HG02610 (cell line): ENCODE results near the gene NAA16.
"Not testable (repeated sequence)": the region's sequence is repeated elsewhere in the genome, so short reads cannot be mapped to it uniquely, and the experiment has no call there.

Source experiments
- ATAC-seq: cut with Tn5 transposase; IDR thresholded peaks from one replicate; pipeline ENCODE4 v1.9.1; 2021; ENCODE audit warnings: mild to moderate bottlenecking, moderate library complexity; ENCODE audit not compliant: unreplicated experiment

The NAA16 gene

DNA sequence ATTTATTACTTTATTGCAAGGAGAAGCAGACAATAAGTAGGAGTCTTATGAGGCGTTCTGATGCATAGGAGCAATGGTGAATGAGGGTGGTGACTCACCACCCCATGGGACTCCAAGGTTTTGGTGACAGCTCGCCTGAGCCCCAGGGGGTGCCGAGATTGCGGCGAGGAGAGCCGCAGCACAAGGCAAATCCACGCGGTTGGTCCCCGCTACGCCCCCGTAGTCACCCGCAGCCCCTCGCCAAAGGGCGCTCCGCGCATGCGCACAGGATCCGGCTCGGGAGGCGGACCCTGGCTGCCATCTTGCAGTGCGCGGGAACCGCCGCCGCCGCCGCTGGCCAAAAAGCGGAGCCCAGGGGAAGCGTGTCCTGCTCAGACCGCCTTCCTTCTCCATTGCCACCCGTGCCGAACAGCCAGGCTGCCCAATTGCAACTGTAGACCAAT, at the start of gene NAA16:
TSS of gene NAA16 (plus strand) at position 305 of the 443 bp plus-strand sequence. CDS start 262 bp downstream, outside the sequence.
- peak; percentile 63 for ATAC-seq

DNA sequence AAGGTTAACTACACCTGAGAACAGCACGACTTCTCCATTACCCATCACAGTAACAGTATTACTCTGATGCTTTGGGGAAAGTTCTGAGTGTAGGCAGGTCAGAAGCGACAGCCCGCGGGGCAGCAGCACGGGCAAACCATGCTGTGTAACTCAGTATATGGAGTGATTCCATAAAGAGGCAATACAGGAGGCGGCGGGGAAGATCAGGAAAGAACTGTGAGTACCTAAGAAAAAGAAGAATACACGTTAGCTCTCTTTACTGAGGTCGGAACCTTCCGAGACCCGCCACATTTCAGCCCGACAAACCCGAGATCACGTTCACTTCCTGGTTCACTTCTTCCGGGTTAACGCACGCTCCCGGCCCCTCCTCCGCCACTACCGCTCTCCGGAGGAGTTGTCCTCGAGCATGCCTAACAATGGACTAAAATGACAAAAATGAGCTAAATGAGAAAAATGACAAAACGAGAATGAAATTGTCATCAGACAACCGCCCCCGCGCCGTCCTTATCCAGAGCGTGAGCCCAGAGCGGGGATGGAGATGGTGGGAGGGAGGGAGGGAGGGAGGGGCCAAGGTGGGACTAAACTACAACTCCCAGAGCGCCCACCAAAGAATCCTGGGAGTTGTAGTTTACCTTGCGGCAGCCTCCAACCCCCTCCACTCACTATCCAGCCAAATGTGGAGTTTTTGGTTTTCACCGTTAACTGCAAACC, 47.7 kb upstream of the NAA16 start, which contains the start of gene MTRF1:
TSS of gene MTRF1 (minus strand) at position 316 of the 711 bp plus-strand sequence. CDS start 2,669 bp downstream, outside the sequence.
- peak; percentile 93 for ATAC-seq

DNA sequence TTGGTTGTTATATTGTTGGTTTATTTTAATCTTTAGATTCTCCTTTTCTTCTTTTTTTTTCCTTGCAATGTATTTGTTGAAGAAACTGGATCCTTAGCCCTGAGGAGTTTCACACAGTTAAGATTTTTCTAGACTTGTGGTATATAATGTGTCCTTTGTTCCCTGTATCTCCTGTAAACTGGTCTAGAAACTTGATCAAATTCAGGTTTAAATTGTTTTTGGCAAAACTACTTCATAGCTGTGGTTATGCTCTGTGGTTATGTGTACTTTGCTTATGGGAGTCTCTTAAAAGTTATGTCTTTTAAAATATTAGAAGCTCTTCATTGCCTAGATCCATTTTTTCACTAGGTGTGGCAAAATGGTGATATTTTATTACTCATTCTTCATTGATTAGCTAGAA, 44.0 kb upstream of the NAA16 start:
- no peak for ATAC-seq

DNA sequence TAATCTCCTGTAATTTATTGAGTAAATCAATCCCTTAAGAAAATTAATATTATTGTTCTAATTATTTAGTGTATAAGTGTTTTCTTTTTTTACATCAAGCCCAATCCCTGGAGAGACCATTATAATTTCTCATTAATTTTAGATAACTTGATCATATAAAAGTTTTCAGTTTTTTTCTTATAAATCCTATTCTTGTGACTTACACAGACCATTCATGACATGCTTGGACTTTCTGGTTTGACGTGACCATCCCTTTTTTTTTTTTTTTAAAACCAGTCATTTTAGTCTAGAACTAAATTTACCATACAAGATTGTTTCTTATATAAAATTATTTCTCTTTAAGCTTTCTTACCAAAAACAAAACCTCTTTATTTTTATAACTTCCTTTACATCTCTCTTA, 42.3 kb upstream of the NAA16 start:
- ATAC-seq, result no peak

DNA sequence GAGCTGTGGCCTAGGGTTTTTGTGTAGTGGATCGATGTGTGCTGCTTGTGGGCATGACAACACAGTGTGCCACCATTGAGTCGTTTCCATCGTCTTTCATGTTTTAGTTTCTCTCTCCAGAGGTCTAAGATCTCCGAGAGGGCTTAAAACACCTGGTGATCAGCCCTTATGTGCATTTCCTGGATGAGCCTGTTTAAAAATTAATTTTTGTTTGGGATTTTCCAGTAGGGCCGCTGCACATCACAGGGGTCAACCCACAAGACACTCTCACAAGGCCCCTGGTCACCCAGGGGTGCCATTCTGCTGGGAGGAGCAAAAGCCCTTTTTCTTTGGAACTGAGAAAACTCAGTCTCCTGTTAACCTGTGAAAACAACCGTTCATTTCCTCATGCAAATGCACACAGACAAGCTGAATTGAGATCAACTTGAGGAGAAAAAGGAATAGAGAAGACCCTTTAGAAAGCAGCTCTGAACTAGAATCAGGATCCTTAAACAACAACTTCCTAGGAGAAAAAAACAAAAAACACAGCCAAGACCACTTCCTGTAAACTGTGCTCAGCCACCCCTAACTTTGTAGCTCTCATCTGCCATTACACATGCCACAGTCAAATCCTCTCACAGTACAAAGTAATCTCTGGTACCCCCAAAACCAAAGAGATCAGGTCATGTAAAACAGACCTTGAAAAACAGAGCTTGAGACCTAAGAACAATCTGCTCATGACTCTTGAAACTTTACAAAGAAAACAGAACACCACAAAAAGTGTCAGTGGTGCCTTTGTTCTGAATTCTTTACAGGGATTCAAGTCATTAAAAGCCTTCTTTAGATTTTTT, 39.4 kb upstream of the NAA16 start:
- no peak for ATAC-seq

DNA sequence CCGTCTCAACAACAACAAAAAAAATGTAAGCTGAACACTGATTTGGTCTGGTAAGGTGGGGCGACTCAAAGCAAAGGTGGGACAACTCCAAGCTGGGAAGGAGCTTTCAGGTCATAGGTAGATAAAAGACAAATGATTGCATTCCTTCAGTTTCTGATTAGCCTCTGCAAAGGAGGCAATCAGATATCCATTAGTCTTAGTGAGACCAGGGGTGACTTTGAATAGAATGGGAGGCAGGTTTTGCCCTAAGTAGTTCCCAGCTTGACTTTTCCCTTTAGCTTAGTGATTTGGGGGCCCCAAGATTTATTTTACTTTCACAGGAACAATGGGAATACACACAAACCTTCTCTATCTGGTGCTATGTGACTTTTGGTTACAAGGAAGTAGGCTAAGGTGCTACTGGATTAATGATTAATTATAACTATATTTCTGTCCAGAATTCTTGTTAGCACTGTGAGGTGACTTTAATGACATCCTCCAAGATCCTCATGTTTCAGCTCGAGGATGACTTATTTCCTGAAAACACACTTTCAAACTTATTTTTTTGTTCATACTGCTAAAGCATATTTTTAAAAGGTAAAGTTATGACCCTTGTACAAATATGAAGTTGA, 37.1 kb upstream of the NAA16 start:
- ATAC-seq, result no peak

DNA sequence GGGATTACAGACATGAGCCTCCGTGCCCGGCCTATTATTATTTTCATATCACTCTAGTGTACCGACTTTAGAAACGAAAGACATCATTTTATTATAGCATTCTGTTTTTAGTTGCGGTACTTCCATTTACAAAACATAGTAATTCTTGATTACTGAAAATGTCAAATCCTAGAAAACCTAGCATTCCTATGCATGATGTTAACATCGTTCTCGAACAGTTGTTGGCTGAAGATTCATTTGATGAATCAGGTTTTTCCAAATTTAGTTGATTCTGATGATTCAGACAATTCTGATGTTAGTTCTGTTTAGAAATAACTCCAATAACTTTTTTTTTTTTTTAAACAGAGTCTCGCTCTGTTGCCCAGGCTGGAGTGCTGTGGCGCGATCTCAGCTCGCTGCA, 36.2 kb upstream of the NAA16 start:
- ATAC-seq, result no peak

DNA sequence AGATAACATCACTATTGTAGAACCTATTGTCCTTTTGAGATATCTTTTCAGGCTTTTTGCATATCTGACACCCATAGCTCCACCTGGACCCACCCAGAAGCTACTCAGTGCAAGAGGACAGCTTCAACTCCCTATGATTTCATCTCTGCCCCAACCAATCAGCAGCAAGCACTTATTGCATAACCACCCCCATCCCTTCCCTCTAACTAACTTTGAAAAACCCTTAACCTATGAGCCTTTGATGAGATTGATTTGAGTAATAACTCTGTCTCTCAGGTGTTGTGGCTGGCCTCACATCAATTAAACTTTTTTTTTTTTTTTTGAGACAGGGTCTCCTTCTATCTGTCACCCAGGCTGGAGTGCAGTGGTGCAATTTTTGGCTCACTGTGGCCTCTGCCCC, 34.2 kb upstream of the NAA16 start:
- no peak for ATAC-seq

DNA sequence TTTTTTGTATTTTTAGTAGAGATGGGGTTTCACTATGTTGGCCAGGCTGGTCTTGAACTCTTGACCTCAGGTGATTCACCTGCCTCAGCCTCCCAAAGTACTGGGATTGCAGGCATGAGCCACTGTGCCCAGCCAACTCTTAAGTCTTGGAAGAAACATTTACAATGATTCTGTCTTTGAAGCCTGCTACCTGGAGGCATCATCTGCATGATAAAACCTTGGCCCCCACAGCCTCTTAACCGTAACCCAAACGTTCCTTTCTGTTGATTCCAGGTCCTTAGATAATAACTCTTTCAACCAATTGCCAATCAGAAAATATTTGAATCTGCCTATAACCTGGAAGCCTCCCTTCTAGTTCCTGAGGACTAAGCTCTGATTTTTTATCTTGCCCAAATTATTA, 31.9 kb upstream of the NAA16 start:
- not testable (repeated sequence) for ATAC-seq

DNA sequence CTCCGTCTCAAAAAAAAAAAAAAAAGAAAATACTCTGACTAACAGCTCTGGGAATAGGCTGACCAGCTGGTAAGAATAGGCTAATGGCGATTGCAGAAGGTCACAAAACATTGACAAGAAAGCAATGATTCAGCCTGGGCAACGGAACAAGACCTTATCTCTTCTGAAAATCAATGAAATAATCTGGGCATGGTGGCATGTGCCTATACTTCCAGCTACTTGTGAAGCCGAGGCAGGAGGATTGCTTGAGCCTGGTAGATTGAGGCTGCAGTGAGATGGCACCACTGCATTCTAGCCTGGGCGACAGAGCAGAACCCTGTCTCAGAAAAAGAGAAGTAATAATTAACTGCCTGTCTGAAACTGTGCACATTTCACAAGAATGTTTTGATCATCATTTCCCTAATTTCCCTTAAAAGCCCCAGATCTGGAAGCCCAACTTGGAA, 28.9 kb upstream of the NAA16 start:
- no peak for ATAC-seq

DNA sequence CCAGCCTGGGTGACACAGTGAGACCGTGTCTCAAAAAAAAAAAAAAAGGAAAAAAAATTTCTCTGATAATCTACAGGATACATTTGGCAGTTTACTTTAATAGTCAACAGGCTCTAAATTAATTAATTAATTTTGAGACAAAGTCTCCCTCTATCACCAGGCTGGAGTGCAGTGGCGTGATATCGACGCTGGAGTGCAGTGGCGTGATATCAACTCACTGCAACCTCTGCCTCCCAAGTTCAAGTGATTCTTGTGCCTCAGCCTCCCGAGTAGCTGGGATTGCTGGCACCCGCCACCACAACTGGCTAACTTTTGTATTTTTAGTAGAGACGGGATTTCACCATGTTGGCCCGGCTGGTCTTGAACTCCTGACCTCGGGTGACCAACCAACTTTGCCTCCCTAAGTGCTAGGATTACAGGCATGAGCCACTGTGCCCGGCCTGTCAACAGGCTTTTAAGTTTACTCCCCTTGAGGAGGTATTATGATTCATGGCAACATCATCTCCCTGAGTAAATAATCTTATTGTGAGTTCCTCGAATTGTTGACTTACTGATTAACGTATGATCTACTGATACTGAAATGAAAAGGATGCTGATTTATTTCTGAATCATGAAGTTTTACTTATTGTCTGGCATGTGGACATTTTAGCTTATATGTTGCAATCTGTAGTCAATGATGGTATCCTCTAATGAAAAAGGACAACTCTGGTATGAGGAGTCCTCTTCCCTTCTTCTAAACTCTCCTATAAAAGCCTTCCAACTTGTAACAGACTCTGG, 26.4 kb upstream of the NAA16 start:
- ATAC-seq, result no peak

DNA sequence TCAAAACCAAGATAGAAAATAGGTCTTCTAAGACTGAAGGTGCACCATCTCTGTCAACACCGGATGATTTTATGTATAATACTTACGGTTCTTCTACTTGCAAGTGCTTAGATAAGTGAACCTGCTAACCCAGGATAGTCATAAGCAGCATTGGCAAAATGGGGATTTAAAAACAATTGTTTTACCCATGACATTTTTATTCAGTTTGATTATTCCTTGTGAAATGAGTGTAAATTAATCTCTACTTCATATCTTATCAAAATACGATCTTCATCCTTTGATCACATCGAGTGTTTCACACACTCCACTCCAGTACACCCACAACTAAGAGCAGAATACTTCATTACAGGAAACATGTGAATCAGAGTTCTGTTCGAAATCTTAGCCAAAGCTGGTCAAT, 24.7 kb upstream of the NAA16 start:
- ATAC-seq, result no peak

DNA sequence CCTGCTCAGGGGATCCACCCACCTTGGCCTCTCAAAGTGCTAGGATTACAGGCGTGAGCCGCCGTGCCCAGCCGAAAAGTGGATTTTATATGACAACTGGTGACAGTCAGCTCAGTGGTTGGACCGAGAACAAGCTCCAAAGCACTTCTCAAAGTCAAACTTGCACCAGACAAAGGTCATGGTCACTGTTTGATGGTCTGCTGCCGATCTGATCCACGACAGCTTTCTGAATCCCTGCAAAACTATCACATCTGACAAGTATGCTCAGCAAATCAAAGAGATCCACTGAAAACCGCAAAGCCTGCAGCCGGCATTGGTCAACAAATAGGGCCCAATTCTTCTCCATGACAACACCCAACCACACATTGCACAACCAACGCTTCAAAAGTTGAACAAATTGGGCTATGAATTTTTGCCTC, 21.6 kb upstream of the NAA16 start:
- ATAC-seq, result no peak

DNA sequence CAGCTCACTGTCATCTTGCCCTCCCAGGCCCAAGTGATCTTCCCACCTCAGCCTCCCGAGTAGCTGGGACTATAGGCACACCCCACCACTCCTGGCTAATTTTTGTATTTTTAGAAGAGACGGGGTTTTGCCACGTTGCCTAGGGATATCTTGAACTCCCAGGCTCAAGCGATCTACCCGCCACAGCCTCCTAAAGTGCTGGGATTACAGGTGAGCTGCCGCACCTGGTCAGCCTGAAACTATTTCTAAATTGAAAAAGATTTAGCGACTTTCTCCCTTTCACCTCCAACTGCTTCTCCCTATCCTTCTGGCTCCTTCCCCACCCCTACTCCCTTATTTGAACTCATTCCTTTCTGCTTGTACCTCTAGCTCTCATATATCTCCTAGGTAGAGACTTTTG, 19.8 kb upstream of the NAA16 start:
- no peak for ATAC-seq

DNA sequence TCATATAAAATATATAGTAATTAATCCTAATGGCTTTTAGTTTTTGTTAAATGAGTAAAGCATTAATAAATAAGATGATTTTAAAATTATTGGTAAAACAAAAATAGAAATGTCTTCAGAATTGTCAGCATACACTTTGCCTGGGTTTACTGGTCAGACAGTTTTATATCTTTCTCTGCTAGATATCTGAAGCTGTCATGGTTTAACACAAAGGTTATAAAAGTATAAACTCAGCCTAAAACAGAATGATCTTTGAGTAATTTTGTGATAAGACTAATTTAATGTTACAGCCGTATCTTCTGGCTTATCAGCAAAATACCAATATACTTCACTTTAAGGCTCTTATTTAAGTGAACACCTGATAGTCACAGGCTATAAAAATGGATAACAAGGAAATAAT, 17.8 kb upstream of the NAA16 start:
- no peak for ATAC-seq

DNA sequence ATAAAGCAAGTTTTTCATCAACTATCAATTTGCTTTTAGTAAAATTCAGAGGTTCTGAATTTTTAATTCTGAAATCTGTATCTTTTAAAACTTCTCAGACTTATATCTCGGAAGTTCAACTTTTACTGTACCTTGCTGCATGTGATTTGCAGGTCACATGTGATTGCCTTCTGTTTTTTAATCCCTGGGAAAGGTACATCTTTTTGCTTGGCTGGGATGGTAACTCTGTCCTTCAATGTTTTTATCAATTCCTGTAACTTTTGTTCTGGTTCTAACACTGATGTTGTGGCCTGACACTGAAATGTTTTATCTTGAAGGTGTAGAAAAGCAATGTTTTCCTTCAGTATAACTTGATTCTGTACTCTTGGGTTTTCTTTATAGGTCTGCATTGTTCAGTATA, 16.2 kb upstream of the NAA16 start:
- ATAC-seq, result no peak

DNA sequence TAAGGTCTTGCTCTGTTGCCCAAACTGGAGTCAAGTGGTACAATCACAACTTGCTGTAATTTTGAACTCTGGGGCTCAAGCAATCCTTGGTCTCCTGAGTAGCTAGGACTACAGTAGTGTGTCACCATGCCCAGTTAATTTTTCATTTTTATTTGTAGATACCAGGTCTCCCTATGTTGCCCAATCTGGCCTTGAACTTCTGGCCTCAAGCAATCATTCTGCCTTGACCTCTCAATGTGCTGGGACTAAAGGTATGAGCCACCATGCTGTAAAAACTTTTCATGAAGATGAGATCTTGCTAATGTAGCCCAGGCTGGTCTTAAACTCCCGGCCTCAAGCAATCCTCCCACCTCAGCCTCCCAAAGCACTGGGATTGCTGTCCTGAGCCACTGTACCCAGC, 15.1 kb upstream of the NAA16 start:
- no peak for ATAC-seq

DNA sequence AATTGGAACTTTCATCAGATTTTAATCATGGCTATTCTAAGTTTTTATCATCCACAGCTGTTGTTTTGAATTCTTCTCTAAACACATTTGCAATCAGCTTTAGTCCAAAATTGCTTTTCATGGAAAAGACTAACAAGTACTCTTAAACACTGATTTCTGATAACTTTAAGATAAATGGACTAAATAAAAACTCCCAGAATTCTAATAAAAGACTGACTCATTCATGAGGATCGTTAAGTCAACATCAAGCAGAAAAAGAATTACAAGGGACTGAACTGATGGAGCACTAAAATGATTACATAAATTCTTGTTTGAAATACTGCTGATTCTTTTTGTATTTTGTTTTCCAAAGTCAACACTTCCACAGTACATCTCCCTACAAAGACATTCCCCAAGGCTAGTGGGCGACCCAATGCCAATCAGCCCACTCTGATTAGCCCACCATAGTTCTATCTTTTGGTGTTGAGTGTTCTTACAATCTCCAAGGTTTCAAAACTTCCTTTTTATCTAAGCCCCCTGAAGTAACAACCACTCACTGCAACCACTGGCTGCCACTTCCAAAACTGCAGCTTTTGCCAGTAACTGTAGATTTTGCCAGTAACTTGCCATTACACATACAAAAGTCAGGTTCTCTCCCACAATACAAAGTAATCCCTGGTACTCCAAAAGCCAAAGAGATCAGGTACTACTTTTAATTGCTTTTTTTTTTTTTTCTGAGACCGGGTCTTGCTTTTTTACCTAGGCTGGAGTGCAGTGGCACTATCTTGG, 14.0 kb upstream of the NAA16 start:
- ATAC-seq, result no peak

DNA sequence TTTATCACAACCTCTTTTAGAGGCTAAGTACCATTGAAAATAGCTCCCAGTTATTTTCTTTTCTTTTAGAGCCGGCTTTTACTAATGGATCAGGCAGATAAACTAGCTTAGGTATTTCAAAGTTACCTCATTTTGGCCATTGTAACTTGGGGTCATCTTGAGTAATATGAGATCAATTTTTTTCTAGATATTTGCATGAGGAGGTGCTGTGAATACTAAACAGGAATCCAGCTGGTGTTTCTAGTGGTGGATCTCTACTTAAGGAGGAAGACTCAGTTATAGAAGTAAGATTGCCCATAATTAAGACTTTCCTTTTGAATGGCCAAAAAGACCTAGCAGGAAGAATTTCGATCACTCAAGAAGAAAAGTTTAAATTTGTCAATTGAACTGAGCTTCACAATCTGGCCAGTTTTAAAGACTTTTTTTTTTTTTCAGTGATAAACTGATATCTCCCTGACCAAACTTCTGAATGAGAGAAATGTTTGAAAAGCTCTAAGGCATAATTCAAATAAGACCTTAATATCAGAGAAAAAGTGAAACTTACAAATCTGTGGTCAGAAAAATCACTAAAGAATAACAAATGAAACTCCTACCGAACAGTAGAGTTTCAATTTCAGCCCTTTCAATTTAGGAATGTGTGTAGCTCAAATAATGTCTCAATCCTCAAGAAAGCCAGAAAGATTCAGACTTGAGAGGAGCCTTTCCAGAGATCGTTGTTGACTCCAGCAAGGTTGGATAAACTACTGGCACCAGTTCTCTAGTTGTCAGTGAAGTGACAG, 11.6 kb upstream of the NAA16 start:
- peak; percentile 46 for ATAC-seq
